ENCODE measurements around the gene ROPN1L.

DNA sequence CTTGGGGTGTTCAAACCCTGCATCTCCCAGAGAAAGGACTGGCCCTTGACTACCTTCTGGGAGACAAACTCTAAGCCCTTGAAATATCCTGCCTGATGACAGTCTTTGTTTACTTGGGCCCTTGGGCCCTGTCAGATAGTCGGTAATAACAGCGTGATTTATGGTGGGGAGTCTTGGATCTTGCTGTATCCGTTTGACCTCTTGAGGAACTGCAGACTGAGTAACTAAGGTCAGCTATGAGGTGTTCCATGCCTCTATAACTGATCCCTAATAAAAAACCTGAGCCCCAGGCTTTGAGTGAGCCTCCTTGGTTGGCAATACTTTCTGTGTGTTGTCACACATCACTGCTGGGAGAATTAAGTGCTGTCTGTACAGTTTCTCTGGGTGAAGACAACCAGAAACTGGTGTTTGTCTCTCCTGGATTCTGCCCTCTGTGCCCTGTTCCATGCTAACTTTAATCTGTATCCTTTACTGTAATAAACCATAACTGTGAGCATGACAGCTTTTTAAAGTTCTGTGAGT lies 66.0 kb downstream of the ROPN1L start:
- no peak for TF ChIP-seq TAF1 (IDR thresholded peaks at IDR 0.05; ENCODE audit: borderline replicate concordance, insufficient read depth, low read length)
- no peak for TF ChIP-seq REST (IDR thresholded peaks at IDR 0.05; ENCODE audit: insufficient read depth in 1 of 2, low read depth in 2 of 2, low read length in 2 of 2)
- no peak for TF ChIP-seq POLR2AphosphoS5 (IDR thresholded peaks at IDR 0.05; ENCODE audit: low read depth, low read length)
- no peak for TF ChIP-seq SIN3A (IDR thresholded peaks at IDR 0.05; ENCODE audit: borderline replicate concordance, insufficient read depth, low read length)
- TF ChIP-seq FOXP2 (optimal IDR thresholded peaks at IDR 0.05; ENCODE audit: borderline replicate concordance, extremely low read depth, extremely low read length, insufficient read depth) = no peak

Data from PFSK-1 (cell line).